SH-SY5Y (cell line): ENCODE measurements around the gene PRADC1.

Experiments
- GATA2 ChIP-seq: IDR thresholded peaks from 2 replicates; pipeline ENCODE4 v1.6.1; 2011; ENCODE audit warnings: mild to moderate bottlenecking, low read depth, low read length
- GATA3 ChIP-seq: IDR thresholded peaks from 2 replicates; pipeline ENCODE4 v1.6.1; 2011; ENCODE audit warnings: low read depth, mild to moderate bottlenecking, low read length, moderate library complexity

Gene PRADC1

GRCh38 chr2:73263540-73264331 lies 30.7 kb upstream of the PRADC1 start:
- no peak for TF ChIP-seq GATA2
- no peak for TF ChIP-seq GATA3

GRCh38 chr2:73262108-73262651 lies 29.1 kb upstream of the PRADC1 start:
- TF ChIP-seq GATA2: no peak
- TF ChIP-seq GATA3: no peak

DNA sequence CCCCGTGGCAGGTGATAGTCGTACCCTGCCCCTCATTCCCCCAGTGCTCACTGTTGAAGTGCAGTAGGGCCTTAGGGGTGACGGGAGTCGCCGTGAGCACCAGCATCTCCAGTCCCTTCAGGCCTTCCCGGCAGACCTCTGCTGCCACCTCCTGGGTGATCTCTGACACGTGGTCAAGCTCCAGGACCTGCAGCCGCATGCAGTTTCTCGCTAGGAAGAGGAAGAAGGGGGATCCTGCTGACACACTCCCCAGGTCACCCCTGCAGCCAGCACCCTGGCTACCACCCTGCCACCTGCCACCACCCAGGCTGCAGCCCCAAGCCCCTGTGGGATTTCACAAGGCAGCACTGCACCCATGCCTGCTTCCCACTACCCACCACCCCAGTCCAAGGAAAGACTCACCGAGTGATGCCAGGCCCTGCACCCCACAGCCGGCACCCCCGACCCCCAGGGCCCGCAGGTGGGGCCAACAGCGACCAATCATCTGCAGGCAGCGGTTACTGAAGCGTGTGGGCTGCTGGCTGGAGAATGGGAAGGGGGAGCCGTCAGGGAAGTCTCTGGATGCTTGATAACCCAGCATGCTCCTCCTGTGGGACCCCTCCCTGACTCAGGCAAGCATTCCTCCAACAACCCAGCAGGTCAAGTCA lies 27.4 kb upstream of the PRADC1 start:
- TF ChIP-seq GATA2 (no peak), GATA3 (no peak)

DNA sequence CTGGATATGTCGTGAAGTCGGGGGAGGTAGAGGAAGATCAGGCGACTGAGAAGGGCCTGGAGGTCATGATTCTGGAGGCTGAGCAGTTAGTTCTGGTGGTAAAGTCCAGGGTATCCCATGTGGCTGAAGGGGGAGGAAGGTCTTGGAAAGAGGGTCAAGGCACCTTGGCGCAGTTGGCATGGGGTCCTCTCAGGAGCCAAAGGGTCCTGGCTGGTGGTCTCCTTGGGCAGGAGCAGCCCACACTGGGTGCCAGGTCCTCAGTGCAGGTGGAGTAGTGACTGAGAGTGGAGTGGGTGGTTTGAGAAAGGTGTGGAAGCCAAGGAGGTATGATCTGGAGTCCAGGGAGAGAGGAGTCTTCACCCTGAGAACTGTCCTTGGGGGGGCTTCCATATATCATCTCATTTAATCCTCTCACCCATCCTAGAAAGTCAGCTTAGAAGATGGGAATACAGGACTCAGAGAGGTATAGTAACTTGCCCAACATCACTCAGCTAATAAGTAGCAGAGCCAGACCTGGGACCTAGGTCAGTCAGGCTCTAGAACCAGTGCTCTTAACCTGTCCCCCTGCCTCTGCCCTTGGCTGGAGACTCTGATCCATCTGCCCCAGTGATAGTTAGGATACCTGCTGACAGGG lies 26.8 kb upstream of the PRADC1 start:
- TF ChIP-seq GATA3 (no peak), GATA2 (no peak)

GRCh38 chr2:73259276-73259675 lies 26.2 kb upstream of the PRADC1 start:
- TF ChIP-seq GATA3: no peak
- TF ChIP-seq GATA2: no peak

DNA sequence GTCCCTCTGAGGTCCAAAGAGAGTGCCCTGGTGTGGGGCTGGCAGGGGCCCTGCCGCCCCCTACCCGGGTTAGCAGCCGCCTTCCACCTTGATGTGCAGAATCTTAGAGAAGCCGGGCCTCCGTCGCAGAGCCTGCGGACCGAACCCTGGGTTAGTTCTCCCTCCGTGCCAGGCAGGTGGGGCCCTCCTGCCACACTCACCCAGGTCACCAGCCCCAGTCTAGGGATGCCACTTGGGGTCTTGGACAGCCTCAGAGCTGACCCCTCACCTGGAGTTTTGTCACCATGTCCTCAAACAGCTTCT lies 25.8 kb upstream of the PRADC1 start:
- TF ChIP-seq GATA2 (no peak), GATA3 (no peak)

GRCh38 chr2:73258186-73258912 lies 25.3 kb upstream of the PRADC1 start:
- no peak for TF ChIP-seq GATA2
- no peak for TF ChIP-seq GATA3

DNA sequence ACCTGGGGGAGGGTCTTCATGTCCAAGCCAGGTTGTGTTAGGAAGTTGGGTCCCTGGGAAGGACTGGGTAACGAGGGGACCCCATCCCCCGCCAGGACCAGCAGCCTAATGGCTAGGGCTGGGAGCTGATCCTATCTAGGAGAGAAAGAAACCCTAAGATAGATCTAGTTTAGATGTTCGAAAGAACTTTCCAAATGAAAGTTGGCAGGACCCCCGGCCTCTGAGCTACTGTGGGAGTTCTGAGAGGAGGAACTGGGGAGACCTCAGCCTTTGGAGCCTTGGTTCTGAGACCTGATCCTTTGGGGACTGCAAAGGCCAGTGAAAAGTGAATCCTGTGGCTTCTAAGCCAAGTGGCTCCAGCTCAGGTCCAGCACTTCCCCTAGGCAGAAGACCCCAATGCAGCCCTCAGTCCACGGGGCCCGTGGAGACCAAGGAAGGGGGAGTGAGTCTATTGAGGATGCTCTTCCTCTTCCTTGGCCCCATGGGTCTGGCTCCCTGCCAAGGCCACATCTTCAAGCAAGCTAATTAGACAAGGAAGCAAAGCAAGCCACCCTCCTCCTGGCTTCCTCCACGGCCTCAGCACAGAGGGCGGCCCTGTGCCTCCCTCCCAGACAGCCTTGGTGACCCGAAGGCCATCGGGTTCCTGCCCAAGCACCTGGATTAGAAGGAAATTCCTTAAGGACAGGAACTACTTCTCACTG lies 24.5 kb upstream of the PRADC1 start:
- TF ChIP-seq GATA2 (no peak), GATA3 (no peak)

- TF ChIP-seq GATA2: no peak
These were observed 24.0 kb upstream of the PRADC1 start for GRCh38 chr2:73257021-73257420.

GRCh38 chr2:73256618-73256922 lies 23.5 kb upstream of the PRADC1 start:
- no peak for TF ChIP-seq GATA2
- no peak for TF ChIP-seq GATA3

DNA sequence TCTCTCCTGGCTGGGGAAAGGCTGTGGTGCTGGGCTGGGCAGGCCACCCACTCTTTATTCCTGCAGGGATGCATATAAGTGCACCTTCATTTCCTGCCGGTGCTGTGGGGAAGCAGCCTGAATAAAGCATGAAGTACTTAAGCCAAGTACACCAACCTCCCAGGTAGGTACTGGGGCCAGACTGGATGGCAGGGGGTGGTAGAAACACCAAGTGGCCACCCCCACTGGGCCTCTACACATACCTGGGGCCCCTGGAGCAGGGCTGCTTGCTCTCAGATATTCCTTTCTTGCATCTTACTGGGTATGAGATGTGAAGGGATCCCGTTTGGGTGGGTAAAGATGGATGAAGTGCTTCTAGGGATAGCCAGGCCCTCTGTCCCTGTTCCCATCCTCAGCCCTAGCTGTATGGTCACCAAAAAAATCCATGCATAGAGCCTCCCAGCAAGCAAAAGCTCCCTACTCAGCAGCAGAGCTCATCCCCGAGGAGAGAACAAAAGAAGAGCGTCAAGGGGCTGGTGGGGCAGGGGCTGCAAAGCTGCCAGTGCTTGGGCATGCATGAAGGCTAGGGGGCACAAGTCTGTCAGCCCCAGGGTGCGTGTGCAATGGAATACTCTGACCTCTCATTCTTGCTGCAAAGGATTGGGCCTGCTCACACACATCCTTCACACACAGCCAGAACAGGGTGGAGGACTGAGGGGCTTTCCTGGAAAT lies 23.0 kb upstream of the PRADC1 start:
- TF ChIP-seq GATA2 (no peak), GATA3 (no peak)

GRCh38 chr2:73255007-73255644 lies 22.1 kb upstream of the PRADC1 start:
- TF ChIP-seq GATA3 (no peak), GATA2 (no peak)

GRCh38 chr2:73254343-73255006 lies 21.4 kb upstream of the PRADC1 start:
- TF ChIP-seq GATA3 (no peak), GATA2 (no peak)
